DND-41 (cell line): ENCODE data around the gene ZNF747.

Experiments used
- ATAC-seq: fragments of 200-7000 bp; cut with Tn5 transposase; 3 replicates; pipeline ENCODE4 v1.9.1; 2021; ENCODE audit warnings: low read depth; ENCODE audit not compliant: insufficient read depth
- DNase-seq: peaks from one replicate; pipeline ENCODE4 v3.0.0-alpha.2; 2020
- H2AFZ ChIP-seq: 2 replicates; pipeline ENCODE4 v1.6.0; 2012; ENCODE audit warnings: low read depth, low read length
- H3K27ac ChIP-seq: 2 replicates; pipeline ENCODE4 v1.5.1; 2012; ENCODE audit warnings: low read length, inconsistent platforms
- H3K27me3 ChIP-seq: fragments of 200-600 bp; sonication (generic); 2 replicates; pipeline ENCODE4 v1.6.0; 2012; ENCODE audit warnings: low read length, mild to moderate bottlenecking, inconsistent platforms; ENCODE audit not compliant: insufficient read depth, poor library complexity
- H3K36me3 ChIP-seq: 2 replicates; pipeline ENCODE4 v1.5.1; 2012; ENCODE audit warnings: low read length, inconsistent platforms; ENCODE audit not compliant: insufficient read depth
- H3K4me1 ChIP-seq: 2 replicates; pipeline ENCODE4 v1.5.1; 2012; ENCODE audit warnings: mild to moderate bottlenecking, low read length; ENCODE audit not compliant: insufficient read depth
- H3K4me2 ChIP-seq: 2 replicates; pipeline ENCODE4 v1.6.0; 2012; ENCODE audit warnings: mild to moderate bottlenecking, moderate library complexity, low read length, inconsistent platforms; ENCODE audit not compliant: insufficient read depth
- H3K4me3 ChIP-seq, 2 experiments: fragments of 200-600 bp in 1 of 2; shearing (Covaris generic) in 1 of 2; 2 replicates each; pipeline ENCODE4 v1.5.1; 2012 to 2016; ENCODE audit warnings: inconsistent platforms in 2 of 2, low read length in 2 of 2, mild to moderate bottlenecking in 2 of 2, low read depth in 1 of 2, moderate library complexity in 1 of 2
- H3K79me2 ChIP-seq: 2 replicates; pipeline ENCODE4 v1.6.0; 2012; ENCODE audit warnings: low read length, inconsistent platforms; ENCODE audit not compliant: insufficient read depth
- H3K9ac ChIP-seq: 2 replicates; pipeline ENCODE4 v1.6.0; 2012; ENCODE audit warnings: low read depth, mild to moderate bottlenecking, inconsistent platforms, low read length, moderate library complexity
- H3K9me3 ChIP-seq: 2 replicates; pipeline ENCODE4 v1.5.1; 2012; ENCODE audit warnings: low read length, moderate library complexity, mild to moderate bottlenecking, inconsistent platforms; ENCODE audit not compliant: insufficient read depth, severe bottlenecking
- H4K20me1 ChIP-seq: 2 replicates; pipeline ENCODE4 v1.6.0; 2012; ENCODE audit warnings: low read length; ENCODE audit not compliant: insufficient read depth
- CTCF ChIP-seq: IDR thresholded peaks from 2 replicates; pipeline ENCODE4 v1.5.1; 2012; ENCODE audit warnings: borderline replicate concordance, low read length, moderate library complexity, mild to moderate bottlenecking; ENCODE audit not compliant: poor library complexity, severe bottlenecking; ENCODE audit errors: extremely low read depth
- EZH2 ChIP-seq: IDR thresholded peaks from 3 replicates; pipeline ENCODE4 v1.6.1; 2012; ENCODE audit warnings: borderline replicate concordance, low read depth, mild to moderate bottlenecking, moderate library complexity, low read length, inconsistent platforms; ENCODE audit not compliant: severe bottlenecking

ZNF747 gene

GRCh38 chr16:30562021-30562420, 27.4 kb upstream of the ZNF747 start:
- Histone ChIP-seq H4K20me1 (no peaks in the 10 kb centered on the region), H3K27ac (no peak overlapping the region), H3K79me2 (peaks cover 12% of the 10 kb centered on the region), H3K9ac (no peak overlapping the region), H3K4me1 (peaks cover 14% of the 10 kb centered on the region), H3K4me2 (no peak overlapping the region), H2AFZ (no peak overlapping the region), H3K36me3 (no peaks in the 10 kb centered on the region), H3K27me3 (no peaks in the 10 kb centered on the region), H3K9me3 (no peaks in the 10 kb centered on the region), H3K4me3 (no peak overlapping the region)
- DNase-seq (no peak), ATAC-seq (no peak)
- TF ChIP-seq EZH2: no peak
- no peak for TF ChIP-seq CTCF

- no peak overlapping the region for H3K4me3 ChIP-seq
- H2AFZ ChIP-seq: no peak overlapping the region
- TF ChIP-seq CTCF (no peak), EZH2 (no peak)
- no peaks in the 10 kb centered on the region for H3K9me3 ChIP-seq
- H3K27ac ChIP-seq: no peak overlapping the region
- DNase-seq (no peak), ATAC-seq (no peak)
- peaks cover 19% of the 10 kb centered on the region for H3K79me2 ChIP-seq
- H4K20me1 ChIP-seq: no peaks in the 10 kb centered on the region
- peaks cover 22% of the 10 kb centered on the region for H3K4me1 ChIP-seq
- H3K27me3 ChIP-seq: no peaks in the 10 kb centered on the region
- H3K36me3 ChIP-seq: peaks cover 4% of the 10 kb centered on the region
- no peak overlapping the region for H3K9ac ChIP-seq
- H3K4me2 ChIP-seq: no peak overlapping the region
Observed at GRCh38 chr16:30561089-30561816, 26.6 kb upstream of the ZNF747 start.

GRCh38 chr16:30559690-30560089, 25.0 kb upstream of the ZNF747 start:
- Histone ChIP-seq H3K4me2 (no peak overlapping the region), H3K4me1 (peaks cover 35% of the 10 kb centered on the region), H3K4me3 (no peak overlapping the region), H3K9ac (no peak overlapping the region), H3K27ac (no peak overlapping the region), H4K20me1 (no peaks in the 10 kb centered on the region; the same call in 1 of the 2 replicates), H3K27me3 (no peaks in the 10 kb centered on the region), H3K79me2 (peaks cover 35% of the 10 kb centered on the region), H3K36me3 (peaks cover 19% of the 10 kb centered on the region), H2AFZ (no peak overlapping the region), H3K9me3 (no peaks in the 10 kb centered on the region)
- DNase-seq (no peak), ATAC-seq (no peak)
- TF ChIP-seq CTCF (no peak), EZH2 (no peak)
